ENCODE results near the gene PHLPP1. TPM values are rescaled to one million over a fixed set of nuclear protein-coding genes. Genes with fewer than 3 reads are reported as not detected.

The PHLPP1 gene
- total RNA-seq, 2 experiments from 2014 or later, result 6.8 to 7.1 TPM

DNA sequence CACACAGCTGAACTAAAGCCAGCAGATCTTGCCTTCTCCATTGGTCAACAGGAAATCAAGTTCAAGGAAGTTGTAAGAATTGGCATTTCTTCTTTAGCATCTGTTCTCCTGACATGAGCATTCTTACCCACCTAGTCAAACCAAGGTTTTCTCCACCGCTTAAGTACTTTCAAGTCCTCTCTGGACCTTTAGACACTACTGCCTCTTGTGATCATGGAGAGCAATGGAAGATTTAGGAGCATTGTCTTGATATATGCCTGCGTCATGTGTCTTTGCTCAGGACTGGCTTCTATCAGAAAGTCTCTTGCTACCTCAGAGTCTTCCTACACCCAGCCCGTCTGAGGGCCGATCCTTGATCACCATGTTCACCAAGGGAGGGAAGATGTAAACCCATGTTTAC, 262.2 kb downstream of the PHLPP1 start:
- Histone ChIP-seq H3K27me3 (ENCODE audit: control insufficient read depth in 1 of 2, insufficient read depth in 2 of 2, low read length in 2 of 2) (no peaks in the 10 kb centered on the region), H3K4me1 (ENCODE audit: insufficient read depth, low read length) (peaks cover 3% of the 10 kb centered on the region), H3K9me3 (ENCODE audit: control insufficient read depth in 1 of 2, insufficient read depth in 1 of 2, low read length in 2 of 2) (no peaks in the 10 kb centered on the region), H3K27ac (ENCODE audit: low read depth in 1 of 2, low read length in 2 of 2) (no peak overlapping the region), H3K36me3 (ENCODE audit: insufficient read depth, low read length) (peaks cover 6% of the 10 kb centered on the region), H3K4me3 (ENCODE audit: low read length) (no peak overlapping the region)
- H3K36me3 Mint-ChIP-seq (ENCODE audit: low read depth), result peaks cover 15% of the 10 kb centered on the region
- no peaks in the 10 kb centered on the region for H3K9me3 Mint-ChIP-seq
- no peak overlapping the region for H3K4me3 Mint-ChIP-seq
- ChIA-PET CTCF (no interaction called here), POLR2A (no interaction called here)
- H3K4me1 Mint-ChIP-seq (ENCODE audit: low read depth), result no peaks in the 10 kb centered on the region
- ATAC-seq (ENCODE audit: poor library complexity) (no peak), DNase-seq (no peak)
- TF ChIP-seq, protein P1, sequence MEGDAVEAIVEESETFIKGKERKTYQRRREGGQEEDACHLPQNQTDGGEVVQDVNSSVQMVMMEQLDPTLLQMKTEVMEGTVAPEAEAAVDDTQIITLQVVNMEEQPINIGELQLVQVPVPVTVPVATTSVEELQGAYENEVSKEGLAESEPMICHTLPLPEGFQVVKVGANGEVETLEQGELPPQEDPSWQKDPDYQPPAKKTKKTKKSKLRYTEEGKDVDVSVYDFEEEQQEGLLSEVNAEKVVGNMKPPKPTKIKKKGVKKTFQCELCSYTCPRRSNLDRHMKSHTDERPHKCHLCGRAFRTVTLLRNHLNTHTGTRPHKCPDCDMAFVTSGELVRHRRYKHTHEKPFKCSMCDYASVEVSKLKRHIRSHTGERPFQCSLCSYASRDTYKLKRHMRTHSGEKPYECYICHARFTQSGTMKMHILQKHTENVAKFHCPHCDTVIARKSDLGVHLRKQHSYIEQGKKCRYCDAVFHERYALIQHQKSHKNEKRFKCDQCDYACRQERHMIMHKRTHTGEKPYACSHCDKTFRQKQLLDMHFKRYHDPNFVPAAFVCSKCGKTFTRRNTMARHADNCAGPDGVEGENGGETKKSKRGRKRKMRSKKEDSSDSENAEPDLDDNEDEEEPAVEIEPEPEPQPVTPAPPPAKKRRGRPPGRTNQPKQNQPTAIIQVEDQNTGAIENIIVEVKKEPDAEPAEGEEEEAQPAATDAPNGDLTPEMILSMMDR (IDR thresholded peaks at IDR 0.05), result no peak
- H3K27me3 Mint-ChIP-seq, result no peaks in the 10 kb centered on the region
- H3K27ac Mint-ChIP-seq, result no peak overlapping the region
- intact Hi-C loops (cut with DNase I, micrococcal nuclease), result no loop called here

DNA sequence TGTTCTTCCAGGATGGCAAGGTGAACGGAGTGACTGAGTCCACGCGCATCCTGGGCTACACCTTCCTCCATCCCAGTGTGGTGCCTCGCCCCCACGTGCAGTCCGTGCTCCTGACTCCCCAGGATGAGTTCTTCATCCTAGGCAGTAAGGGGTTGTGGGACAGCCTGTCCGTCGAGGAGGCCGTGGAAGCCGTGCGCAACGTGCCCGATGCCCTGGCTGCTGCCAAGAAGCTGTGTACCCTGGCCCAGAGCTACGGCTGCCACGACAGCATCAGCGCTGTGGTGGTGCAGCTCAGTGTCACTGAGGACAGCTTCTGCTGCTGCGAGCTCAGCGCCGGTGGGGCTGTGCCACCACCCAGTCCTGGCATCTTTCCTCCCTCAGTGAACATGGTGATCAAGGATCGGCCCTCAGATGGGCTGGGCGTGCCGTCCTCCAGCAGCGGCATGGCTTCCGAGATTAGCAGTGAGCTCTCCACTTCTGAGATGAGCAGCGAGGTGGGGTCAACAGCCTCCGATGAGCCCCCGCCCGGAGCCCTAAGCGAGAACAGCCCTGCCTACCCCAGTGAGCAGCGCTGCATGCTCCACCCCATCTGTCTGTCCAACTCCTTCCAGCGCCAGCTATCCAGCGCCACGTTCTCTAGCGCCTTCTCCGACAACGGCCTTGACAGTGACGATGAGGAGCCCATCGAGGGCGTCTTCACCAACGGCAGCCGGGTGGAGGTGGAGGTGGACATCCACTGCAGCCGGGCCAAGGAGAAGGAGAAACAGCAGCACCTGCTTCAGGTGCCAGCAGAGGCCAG, 263.1 kb downstream of the PHLPP1 start:
- H3K36me3 Mint-ChIP-seq (ENCODE audit: low read depth), result peaks cover 15% of the 10 kb centered on the region
- H3K36me3 ChIP-seq (ENCODE audit: insufficient read depth, low read length), result peaks cover 6% of the 10 kb centered on the region
- POLR2A ChIA-PET, result no interaction called here

DNA sequence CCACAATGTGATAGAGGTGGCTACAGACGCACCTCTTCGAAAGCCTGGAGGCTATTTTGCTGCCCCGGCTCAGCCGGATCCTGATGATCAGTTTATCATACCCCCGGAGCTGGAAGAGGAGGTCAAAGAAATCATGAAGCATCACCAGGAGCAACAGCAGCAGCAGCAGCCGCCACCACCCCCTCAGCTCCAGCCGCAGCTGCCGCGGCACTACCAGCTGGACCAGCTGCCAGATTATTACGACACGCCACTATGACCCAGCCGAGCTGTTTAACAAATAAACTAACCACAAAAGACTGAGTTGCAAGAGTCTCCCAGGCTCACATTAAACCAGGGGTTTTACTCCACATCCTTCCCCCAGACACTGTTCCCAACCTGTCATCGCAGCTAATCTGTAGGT, 263.8 kb downstream of the PHLPP1 start:
- Histone ChIP-seq H3K4me3 (ENCODE audit: low read length) (no peak overlapping the region), H3K4me1 (ENCODE audit: insufficient read depth, low read length) (peaks cover 6% of the 10 kb centered on the region), H3K9me3 (ENCODE audit: control insufficient read depth in 1 of 2, insufficient read depth in 1 of 2, low read length in 2 of 2) (no peaks in the 10 kb centered on the region), H3K27ac (ENCODE audit: low read depth in 1 of 2, low read length in 2 of 2) (no peak overlapping the region), H3K36me3 (ENCODE audit: insufficient read depth, low read length) (peaks cover 6% of the 10 kb centered on the region), H3K27me3 (ENCODE audit: control insufficient read depth in 1 of 2, insufficient read depth in 2 of 2, low read length in 2 of 2) (no peaks in the 10 kb centered on the region)
- DNase-seq (peak in 2 of 14 experiments; percentile 13 to 26), ATAC-seq (ENCODE audit: poor library complexity) (no peak)
- Mint-ChIP-seq H3K36me3 (ENCODE audit: low read depth) (peaks cover 15% of the 10 kb centered on the region), H3K9me3 (no peaks in the 10 kb centered on the region), H3K27ac (no peak overlapping the region), H3K27me3 (no peaks in the 10 kb centered on the region), H3K4me1 (ENCODE audit: low read depth) (no peaks in the 10 kb centered on the region), H3K4me3 (no peak overlapping the region)
- intact Hi-C loops (cut with DNase I, micrococcal nuclease), result no loop called here
- POLR2A ChIA-PET, result no interaction called here
- TF ChIP-seq, protein P1 (IDR thresholded peaks at IDR 0.05), result no peak
- CTCF ChIA-PET, result no interaction called here

More for the DNA sequence above, 263.1 kb downstream of the PHLPP1 start:
- Mint-ChIP-seq H3K4me3 (no peak overlapping the region), H3K4me1 (ENCODE audit: low read depth) (no peaks in the 10 kb centered on the region), H3K9me3 (no peaks in the 10 kb centered on the region), H3K27me3 (no peaks in the 10 kb centered on the region), H3K27ac (no peak overlapping the region)
- no peak overlapping the region for H3K4me3 ChIP-seq (ENCODE audit: low read length)
- TF ChIP-seq, protein P1 (IDR thresholded peaks at IDR 0.05), result no peak
- no peaks in the 10 kb centered on the region for H3K27me3 ChIP-seq (ENCODE audit: control insufficient read depth in 1 of 2, insufficient read depth in 2 of 2, low read length in 2 of 2)
- no peaks in the 10 kb centered on the region for H3K9me3 ChIP-seq (ENCODE audit: control insufficient read depth in 1 of 2, insufficient read depth in 1 of 2, low read length in 2 of 2)
- DNase-seq, result no peak
- H3K27ac ChIP-seq (ENCODE audit: low read depth in 1 of 2, low read length in 2 of 2), result no peak overlapping the region
- CTCF ChIA-PET, result no interaction called here
- intact Hi-C loops (cut with DNase I, micrococcal nuclease), result no loop called here
- H3K4me1 ChIP-seq (ENCODE audit: insufficient read depth, low read length), result peaks cover 6% of the 10 kb centered on the region
- no peak for ATAC-seq (ENCODE audit: poor library complexity)
